Pancreas (tissue), 10 donors: ENCODE results near the gene PPP1R14D. TPM values are rescaled to one million over a fixed set of nuclear protein-coding genes. Genes with fewer than 3 reads are reported as not detected.
"Not testable (repeated sequence)": the region's sequence is repeated elsewhere in the genome, so short reads cannot be mapped to it uniquely, and the experiment has no call there.

Experiments
- ATAC-seq, 4 donors: fragments of 200-7000 bp; cut with Tn5 transposase; one replicate each; pipeline versions ENCODE4 v1.8.0 to v1.9.1; 2020; ENCODE audit warnings: mild to moderate bottlenecking in 4 of 4, moderate library complexity in 4 of 4
- DNase-seq, 6 donors: peaks; one replicate each; pipeline ENCODE4 v3.0.0-alpha.2; 2020
- FAIRE-seq: peaks from 2 replicates; lab custom pipeline; 2012; peaks lifted over from hg19 to GRCh38; lab: Jason Lieb, UNC
- H3K27ac ChIP-seq, 4 donors: fragments of 200-600 bp; sonication (generic); 1 replicate in 3 of 4; 2 replicates in 1 of 4; pipeline versions ENCODE4 v1.5.0 to v1.8.0; 2020
- H3K27me3 ChIP-seq, 4 donors: fragments of 200-600 bp; one replicate each; pipeline ENCODE4 v1.8.0; 2021
- H3K36me3 ChIP-seq, 3 donors: fragments of 200-600 bp; sonication (generic) in 1 of 3; one replicate each; pipeline versions ENCODE4 v1.5.0 to v1.8.0; 2020 to 2021
- H3K4me1 ChIP-seq, 3 donors: fragments of 200-600 bp; one replicate each; pipeline ENCODE4 v1.8.0; 2021
- H3K4me3 ChIP-seq, 4 donors: fragments of 200-600 bp; sonication (generic) in 2 of 4; one replicate each; pipeline versions ENCODE4 v1.5.0 to v1.8.0; 2020 to 2021
- H3K9me3 ChIP-seq, 4 donors: fragments of 200-600 bp; one replicate each; pipeline ENCODE4 v1.8.0; 2021
- WGBS, 2 donors: extraction: QIAGEN DNeasy Blood & Tissue Kit; methylation state at CpG; one replicate each; pipeline ENCODE4 v1.1.7; 2013; 5-methylcytosine and 5-hydroxymethylcytosine counted together
- intact Hi-C, 3 donors: fragments of 100-400 bp; cut with DNase I; formaldehyde crosslinking; loops; one replicate each; pipeline versions ENCODE4 v1.11.1 to v1.14.2; 2022
- polyA plus RNA-seq, 2 donors: library from polyadenylated mRNA; stranded (reverse); fragments of 200-250 nt; gene quantifications; one replicate each; pipeline ENCODE4 v1.2.3, GENCODE V29; 2013
- total RNA-seq, 6 donors: library from RNA; stranded (reverse); fragmentation: NEBNext Ultra II Directional in 4 of 6; extraction: Animal tissue kit (Norgen Biotek cat#: 25700) in 4 of 6; gene quantifications; one replicate each; pipeline versions ENCODE4 v1.2.1 to v1.2.4, GENCODE V29; 2021 to 2023
- TF ChIP-seq, protein P1 (sequence below), 4 donors: fragments of 200-600 bp; sonication (generic) in 3 of 4; IDR thresholded peaks; one replicate each; pipeline versions ENCODE4 v1.5.0 to v1.8.0; 2021; ENCODE audit warnings: antibody characterized with exemption in 4 of 4
- donor health status: healthy with polysubstance abuse.
- donor health status: DM: no; HTN: no; CAD: no; lungs with moderate emphysema.
- donor health status: DM: no; HTN: no; CAD: no.
- donor health status: control.
- donor health status: control.
- donor health status: Bipolar disorder and iron deficiency.
- donor health status: DM: yes; HTN: yes; CAD: no.
- donor health status: DM: no; HTN: no; CAD: no.
- donor health status: DM: no; HTN: no; CAD: no.
- donor health status: DM: yes; HTN: yes; CAD: no.

Gene PPP1R14D
- total and polyA plus RNA-seq, 8 donors = 0.23 to 2.6 (median 0.55) TPM; not detected in 4

DNA sequence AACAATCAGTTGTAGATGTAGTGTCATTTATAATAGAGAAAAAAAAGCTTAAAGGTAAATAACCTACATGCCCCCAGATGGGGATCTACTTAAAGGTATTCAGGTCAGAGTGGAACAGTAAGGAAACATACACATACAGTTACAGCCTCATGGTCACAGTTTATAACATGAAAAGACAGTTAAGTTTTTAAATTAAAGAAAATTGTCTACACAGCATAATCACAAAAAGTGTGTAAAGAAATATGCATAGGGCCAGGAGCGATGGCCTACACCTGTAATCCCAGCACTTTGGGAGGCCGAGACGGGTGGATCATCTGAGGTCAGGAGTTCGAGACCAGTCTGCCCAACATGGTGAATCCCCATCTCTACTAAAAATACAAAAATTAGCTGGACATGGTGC, 38.7 kb upstream of the PPP1R14D start:
- Histone ChIP-seq H3K36me3 (no peaks in the 10 kb centered on the region), H3K4me1 (peaks cover 19 to 38% (median 21%) of the 10 kb centered on the region in 3 donors), H3K27me3 (no peaks in the 10 kb centered on the region), H3K9me3 (no peaks in the 10 kb centered on the region), H3K27ac (peak overlapping the region in 1 of 4 donors; percentile 70), H3K4me3 (no peak overlapping the region)
- intact Hi-C loops = no loop called here
- FAIRE-seq (no peak), DNase-seq (no peak), ATAC-seq (no peak)
- TF ChIP-seq, protein P1, sequence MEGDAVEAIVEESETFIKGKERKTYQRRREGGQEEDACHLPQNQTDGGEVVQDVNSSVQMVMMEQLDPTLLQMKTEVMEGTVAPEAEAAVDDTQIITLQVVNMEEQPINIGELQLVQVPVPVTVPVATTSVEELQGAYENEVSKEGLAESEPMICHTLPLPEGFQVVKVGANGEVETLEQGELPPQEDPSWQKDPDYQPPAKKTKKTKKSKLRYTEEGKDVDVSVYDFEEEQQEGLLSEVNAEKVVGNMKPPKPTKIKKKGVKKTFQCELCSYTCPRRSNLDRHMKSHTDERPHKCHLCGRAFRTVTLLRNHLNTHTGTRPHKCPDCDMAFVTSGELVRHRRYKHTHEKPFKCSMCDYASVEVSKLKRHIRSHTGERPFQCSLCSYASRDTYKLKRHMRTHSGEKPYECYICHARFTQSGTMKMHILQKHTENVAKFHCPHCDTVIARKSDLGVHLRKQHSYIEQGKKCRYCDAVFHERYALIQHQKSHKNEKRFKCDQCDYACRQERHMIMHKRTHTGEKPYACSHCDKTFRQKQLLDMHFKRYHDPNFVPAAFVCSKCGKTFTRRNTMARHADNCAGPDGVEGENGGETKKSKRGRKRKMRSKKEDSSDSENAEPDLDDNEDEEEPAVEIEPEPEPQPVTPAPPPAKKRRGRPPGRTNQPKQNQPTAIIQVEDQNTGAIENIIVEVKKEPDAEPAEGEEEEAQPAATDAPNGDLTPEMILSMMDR (IDR thresholded peaks at IDR 0.05) = no peak
- 92 to 96% methylated on average over 4 of the region's 4 CpGs for WGBS, 2 donors

DNA sequence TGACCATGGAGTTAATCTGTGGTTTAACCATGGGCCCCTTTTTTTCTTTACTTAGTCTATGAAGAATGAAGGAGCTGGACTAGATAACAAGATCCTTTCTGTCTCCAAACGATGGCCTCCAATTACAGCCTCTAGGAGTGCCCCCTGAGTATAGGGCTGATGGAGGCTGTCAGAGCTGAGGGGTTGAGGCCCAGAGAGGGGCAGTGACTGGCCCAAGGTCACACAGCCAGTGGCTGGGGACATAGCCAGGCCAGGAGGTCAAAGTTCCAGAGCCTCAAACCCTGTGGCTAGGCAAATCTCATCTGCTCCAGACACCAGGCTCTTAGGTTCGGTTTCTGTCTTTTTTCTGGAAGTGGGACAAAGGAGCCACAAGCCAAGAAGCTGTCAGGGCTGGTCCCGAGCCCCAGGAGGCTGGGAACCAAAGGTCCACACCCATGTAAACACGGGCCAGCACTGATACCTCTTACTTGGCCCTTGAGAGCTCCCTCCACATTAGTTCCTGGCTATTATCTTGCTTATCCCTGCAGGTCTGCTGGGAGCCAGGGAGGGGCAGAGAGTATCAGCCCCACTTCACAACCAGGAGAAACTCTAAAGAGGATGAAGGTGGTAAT, 35.3 kb upstream of the PPP1R14D start:
- ATAC-seq (peak; percentile 30 to 55 (median 34)), FAIRE-seq (no peak), DNase-seq (peak in 1 of 6 donors; percentile 46)
- Histone ChIP-seq H3K36me3 (no peaks in the 10 kb centered on the region), H3K27me3 (no peaks in the 10 kb centered on the region), H3K4me3 (no peak overlapping the region), H3K9me3 (no peaks in the 10 kb centered on the region), H3K27ac (peak overlapping the region in 3 of 4 donors; percentile 33 to 68 (median 65)), H3K4me1 (peaks cover 12 to 39% (median 13%) of the 10 kb centered on the region in 3 donors)
- intact Hi-C loops = no loop called here
- TF ChIP-seq, protein P1 (IDR thresholded peaks at IDR 0.05) = no peak
- WGBS, 2 donors = 13 to 25% methylated on average over 4 of the region's 4 CpGs

DNA sequence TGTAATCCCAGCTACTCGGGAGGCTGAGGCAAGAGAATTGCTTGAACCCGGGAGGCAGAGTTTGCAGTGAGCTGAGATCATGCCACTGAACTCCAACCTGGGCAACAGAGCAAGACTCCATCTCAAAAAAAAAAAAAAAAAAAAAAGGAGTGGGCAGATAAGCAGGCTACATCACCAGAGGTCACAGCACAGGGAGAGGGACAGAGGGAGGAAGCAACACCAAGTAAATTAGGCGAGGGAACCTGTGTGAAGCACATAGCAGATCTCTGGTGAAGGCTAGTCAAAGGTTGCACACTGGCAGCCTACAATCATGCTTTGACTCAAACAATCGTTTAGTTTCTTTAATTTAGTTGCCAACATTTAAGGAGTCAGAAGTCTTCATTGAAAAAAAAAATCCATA, 32.6 kb upstream of the PPP1R14D start:
- not testable (repeated sequence) for H3K27ac ChIP-seq, FAIRE-seq

DNA sequence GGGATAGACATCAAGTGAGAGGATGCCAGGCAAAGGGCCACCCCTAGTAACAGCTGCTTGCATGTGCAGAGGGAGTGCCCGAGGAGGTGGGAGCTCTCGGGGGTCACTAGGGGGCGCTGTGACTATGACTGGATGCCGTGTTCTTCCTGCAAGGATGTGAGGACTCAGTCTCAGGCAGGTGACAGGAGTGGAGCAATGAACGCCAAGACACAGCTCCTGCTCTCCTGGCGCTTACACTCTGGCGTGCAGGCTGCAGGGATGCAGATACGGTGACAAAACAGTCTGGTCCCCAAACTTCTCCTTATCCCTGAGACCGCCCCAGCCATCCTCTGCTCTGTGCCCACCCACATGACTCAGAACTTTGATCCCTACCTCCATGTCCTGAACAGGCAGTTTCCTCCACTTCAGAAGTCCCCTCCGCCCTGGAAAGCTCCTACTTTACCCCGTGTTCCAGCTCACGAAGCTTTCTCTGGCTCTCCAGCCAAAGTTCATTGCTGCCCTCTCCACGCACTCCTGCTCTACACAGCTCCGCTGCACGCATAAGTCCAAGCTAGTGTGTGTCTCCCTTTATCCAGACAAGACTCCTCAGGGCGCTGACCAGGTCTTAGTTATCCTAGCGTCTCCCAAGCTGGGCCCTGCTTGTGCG, 30.8 kb upstream of the PPP1R14D start:
- peaks cover 0 to 28% (median 8%) of the 10 kb centered on the region in 3 donors for H3K36me3 ChIP-seq
- DNase-seq (peak; percentile 81 to 93 (median 88)), FAIRE-seq (no peak), ATAC-seq (peak; percentile 69 to 82 (median 81))
- H3K9me3 ChIP-seq = no peaks in the 10 kb centered on the region
- peaks cover 8 to 38% (median 11%) of the 10 kb centered on the region in 3 donors for H3K4me1 ChIP-seq
- peak overlapping the region in 2 of 4 donors; percentile 22 to 55 for H3K27ac ChIP-seq
- WGBS, 2 donors = 34 to 37% methylated on average over 18 of the region's 18 CpGs
- TF ChIP-seq, protein P1 (IDR thresholded peaks at IDR 0.05) = peak; percentile 73 to 80 (median 75)
- intact Hi-C loops = loop anchor here in 1 of 3 donors (5.0 kb wide), 1 partner anchor 33 kb away; the partner anchor contains the start of gene VPS18
- no peaks in the 10 kb centered on the region for H3K27me3 ChIP-seq
- no peak overlapping the region for H3K4me3 ChIP-seq

More for the DNA sequence above, 32.6 kb upstream of the PPP1R14D start:
- H3K27me3 ChIP-seq, H3K9me3 ChIP-seq, DNase-seq, H3K4me3 ChIP-seq, ATAC-seq, intact Hi-C loops: not testable (repeated sequence)
- 61 to 68% methylated on average over 4 of the region's 4 CpGs for WGBS, 2 donors
- Histone ChIP-seq H3K36me3 (peaks cover 0 to 10% (median 0%) of the 10 kb centered on the region in 3 donors), H3K4me1 (peaks cover 8 to 47% (median 13%) of the 10 kb centered on the region in 3 donors)

DNA sequence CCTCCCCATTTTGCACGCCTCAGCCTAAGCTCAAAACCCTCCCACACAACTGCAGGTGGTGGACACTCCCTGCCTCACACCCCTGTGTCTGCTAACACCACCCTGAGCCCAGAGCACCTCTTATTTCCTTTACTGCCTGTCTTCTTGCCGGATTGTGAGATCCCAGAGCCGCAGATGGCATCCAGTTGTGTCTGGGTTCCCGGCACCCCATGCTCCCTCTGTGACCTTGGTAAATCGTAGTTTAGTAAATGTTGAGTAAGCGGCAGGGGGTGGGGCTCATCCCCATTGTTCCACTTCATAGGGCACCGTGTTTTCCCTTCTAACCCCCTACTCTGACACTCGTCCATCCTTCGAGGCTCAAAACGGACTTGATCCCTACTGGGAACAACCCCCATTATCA, 30.2 kb upstream of the PPP1R14D start:
- 29 to 38% methylated on average over 10 of the region's 10 CpGs for WGBS, 2 donors
- intact Hi-C loops = loop anchor here in 1 of 3 donors (5.0 kb wide), 1 partner anchor 34 kb away; the partner anchor contains the start of gene VPS18
- FAIRE-seq = no peak

More for the DNA sequence above, 30.2 kb upstream of the PPP1R14D start:
- Histone ChIP-seq H3K36me3 (peaks cover 0 to 33% (median 12%) of the 10 kb centered on the region in 3 donors), H3K27me3 (no peaks in the 10 kb centered on the region), H3K4me1 (peaks cover 6 to 33% (median 8%) of the 10 kb centered on the region in 3 donors), H3K4me3 (no peak overlapping the region), H3K27ac (peak overlapping the region in 3 of 4 donors; percentile 1 to 55 (median 22)), H3K9me3 (no peaks in the 10 kb centered on the region)
- ATAC-seq (peak; percentile 8 to 54 (median 48)), DNase-seq (peak in 5 of 6 donors; percentile 52 to 62 (median 54))
- TF ChIP-seq, protein P1 (IDR thresholded peaks at IDR 0.05) = no peak
